OCI-LY1 (cell line): ENCODE data around the gene RDH11.

Experiments used
- CTCF ChIP-seq: fragments of 200-600 bp; sonication (generic), shearing (Covaris generic); IDR thresholded peaks from 2 replicates; pipeline ENCODE4 v1.5.1; 2017; ENCODE audit warnings: mild to moderate bottlenecking, antibody characterized with exemption, low read length, moderate library complexity, mixed read lengths
- EZH2 ChIP-seq: fragments of 200-600 bp; sonication (generic), shearing (Covaris generic); IDR thresholded peaks from 2 replicates; pipeline ENCODE4 v1.8.0; 2017; ENCODE audit warnings: borderline replicate concordance, mixed run types, mild to moderate bottlenecking, antibody characterized with exemption, low read length, moderate library complexity, mixed read lengths

DNA sequence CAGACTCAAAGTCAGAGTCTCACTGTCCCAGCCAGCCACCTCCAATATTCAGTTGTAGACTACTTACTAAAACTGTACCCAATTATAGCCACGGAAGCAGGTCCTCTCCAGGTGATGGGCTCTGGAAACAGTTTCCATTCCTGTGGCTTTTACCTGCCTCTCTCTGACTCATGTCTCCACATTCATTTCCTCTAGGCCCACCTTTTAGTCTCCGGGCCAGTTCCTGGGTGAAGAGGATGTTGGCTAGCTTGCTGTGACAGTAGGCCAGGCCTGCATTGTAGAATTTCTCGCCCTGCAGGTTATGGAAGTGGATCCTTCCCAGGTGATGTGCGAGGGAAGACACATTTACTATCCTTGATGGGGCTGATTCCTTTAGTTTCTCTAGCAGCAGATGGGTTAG, 5.6 kb downstream of the RDH11 start:
- TF ChIP-seq CTCF (no peak), EZH2 (no peak)
